ENCODE results near the gene RNASE13.
"Not testable (repeated sequence)": the region's sequence is repeated elsewhere in the genome, so short reads cannot be mapped to it uniquely, and the experiment has no call there.

The RNASE13 gene

GRCh38 chr14:21041676-21042433, 7.2 kb upstream of the RNASE13 start, which contains the start of gene RNASE7:
Gene RNASE7 (plus strand): TSS chr14:21042362. CDS start chr14:21042993, 631 bp downstream.
- DNase-seq (ENCODE audit: low spot score), result no peak

DNA sequence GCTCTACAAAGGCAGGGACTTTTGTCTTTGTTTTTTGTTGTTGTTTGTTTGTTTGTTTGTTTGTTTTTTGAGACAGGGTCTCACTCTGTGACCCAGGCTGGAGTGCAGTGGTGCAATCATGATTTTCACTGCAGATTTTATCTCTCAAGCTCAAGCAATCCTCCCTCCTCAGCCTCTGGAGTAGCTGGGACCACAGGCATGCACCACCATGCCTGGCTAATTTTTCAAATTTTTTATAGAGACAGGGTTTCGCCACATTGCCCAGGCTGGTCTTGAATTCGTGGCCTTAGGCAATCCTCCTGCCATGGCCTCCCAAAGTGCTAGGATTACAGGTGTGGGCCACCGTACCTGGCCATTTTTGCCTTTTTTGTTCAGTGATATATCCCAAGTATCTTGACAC, 6.3 kb upstream of the RNASE13 start:
- DNase-seq (ENCODE audit: low spot score), result not testable (repeated sequence)

- DNase-seq (ENCODE audit: low spot score), result no peak
Observed at GRCh38 chr14:21040370-21040925, 5.8 kb upstream of the RNASE13 start.

- peak; percentile 90 for DNase-seq (ENCODE audit: low spot score)
Observed at GRCh38 chr14:21039585-21040369, 5.2 kb upstream of the RNASE13 start.

DNA sequence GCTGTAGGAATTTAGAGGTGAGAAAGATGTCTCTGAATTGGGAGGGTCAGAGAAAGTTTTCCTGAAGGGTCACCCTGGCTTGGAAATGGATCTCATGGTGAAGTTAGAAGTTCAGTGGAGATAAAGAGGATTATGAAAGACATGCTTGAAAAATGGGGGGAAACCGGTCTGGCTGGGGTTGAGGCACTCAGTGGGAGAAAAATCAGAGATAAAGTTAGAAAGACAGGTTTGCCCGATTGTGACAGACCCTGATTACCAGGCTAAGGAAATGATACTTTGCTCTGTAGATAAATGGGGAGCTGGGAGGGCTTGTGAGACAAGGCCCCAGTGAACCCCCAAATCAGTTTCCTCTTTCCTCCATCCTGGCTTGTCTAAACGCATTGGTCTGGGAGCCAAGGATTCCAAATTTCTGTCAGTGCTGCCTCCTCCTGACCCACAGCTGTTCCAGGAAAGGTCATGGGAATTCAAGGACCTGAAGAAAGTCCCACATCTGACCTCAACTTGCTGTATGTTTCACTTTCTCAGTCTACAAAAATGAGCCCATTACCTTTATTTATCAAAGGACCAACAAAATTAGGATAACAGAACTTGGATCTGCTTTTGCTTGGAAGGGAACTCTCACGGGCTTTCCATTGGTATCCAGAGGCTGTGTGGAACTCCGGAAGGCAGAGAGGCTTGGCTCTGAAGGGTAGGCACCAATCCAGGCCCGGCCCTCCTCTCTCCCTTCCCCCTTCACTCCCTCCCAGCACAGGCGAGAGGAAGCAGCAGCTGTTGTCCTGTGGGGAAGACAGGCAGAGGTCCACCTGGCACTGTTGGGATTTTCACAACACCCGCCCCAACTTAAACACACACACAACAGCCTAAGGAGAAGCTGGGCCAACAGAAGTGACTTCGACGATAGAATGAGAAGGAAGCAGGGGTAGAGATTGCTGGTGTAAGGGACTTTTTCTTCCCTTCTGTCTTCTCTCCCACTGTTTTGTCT, 4.1 kb upstream of the RNASE13 start:
- peak; percentile 94 for DNase-seq (ENCODE audit: low spot score)

- DNase-seq (ENCODE audit: low spot score), result no peak
Observed at GRCh38 chr14:21037156-21037555, 2.5 kb upstream of the RNASE13 start.

- peak; percentile 44 for DNase-seq (ENCODE audit: low spot score)
Observed at GRCh38 chr14:21036751-21037150, 2.1 kb upstream of the RNASE13 start.

DNA sequence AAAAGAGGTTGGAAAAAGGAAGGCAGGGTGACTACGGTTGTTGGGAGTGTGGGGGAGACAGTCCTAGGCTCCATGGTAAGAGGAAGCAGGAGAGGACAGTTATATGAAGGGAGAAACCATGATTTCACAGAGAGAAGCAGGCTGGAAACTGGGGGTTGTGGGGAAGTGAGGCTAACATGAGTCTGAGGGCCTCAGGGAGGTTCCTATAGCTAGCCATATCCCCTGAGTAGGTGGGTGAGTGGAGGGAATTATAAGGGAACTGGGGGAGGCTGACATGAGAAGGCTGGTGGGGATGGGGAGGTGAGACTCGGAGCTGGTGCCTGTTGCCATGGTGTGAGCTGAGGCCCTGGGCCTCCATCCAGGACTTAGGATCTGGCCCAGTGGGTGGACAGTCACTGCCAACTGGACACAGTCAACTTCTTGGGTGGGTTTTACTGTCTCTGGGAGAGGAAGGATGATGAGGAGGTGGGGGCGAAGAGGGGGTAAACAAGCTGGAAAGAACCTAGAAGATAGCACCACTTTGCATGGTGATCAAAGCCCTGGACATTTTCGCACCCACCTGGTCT, 1.4 kb downstream of the RNASE13 start:
- DNase-seq (ENCODE audit: low spot score), result peak; percentile 44

DNA sequence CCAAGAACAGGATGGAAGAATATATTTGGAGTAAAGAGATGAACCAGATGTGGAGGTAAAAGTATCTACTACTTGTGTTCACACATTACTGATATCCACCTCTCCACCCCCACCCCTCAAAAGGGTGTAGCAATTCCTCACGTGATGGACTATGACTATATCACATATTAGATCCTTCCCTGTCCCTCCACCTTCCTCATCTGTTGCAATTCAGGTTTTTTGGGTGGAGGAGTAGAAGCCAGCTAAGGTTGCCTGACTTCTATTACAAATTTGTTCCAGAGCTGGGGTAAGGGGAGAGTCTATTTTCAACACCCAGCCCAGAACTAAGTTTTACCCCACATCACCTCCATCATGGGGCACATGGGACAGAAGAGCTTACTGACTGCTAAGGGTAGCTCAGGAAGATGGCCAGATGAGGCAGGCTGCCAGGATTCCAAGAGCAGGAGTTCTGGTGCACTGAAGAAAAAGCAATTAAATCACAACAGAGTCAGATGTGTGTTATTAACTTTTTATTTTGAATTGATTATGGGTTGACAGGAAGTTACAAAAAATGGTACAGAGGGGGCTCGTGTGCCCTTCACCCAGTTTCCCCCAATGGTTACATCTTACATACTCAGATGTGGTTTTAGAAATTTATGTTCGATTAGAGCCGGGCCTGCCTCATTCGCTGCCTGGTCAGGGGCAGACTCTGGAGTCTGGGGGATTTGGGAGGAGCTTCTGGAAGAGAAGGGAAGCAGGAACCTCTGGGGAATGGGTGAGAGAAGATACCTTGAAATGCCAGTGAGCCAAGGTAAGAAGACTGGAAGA, 2.1 kb downstream of the RNASE13 start:
- no peak for DNase-seq (ENCODE audit: low spot score)

GRCh38 chr14:21030531-21030930, 4.1 kb downstream of the RNASE13 start:
- DNase-seq (ENCODE audit: low spot score), result no peak

- no peak for DNase-seq (ENCODE audit: low spot score)
Observed at GRCh38 chr14:21029917-21030316, 4.7 kb downstream of the RNASE13 start, which contains the start of gene TPPP2. Gene TPPP2 (plus strand): TSS chr14:21030217. CDS start chr14:21030582, 365 bp downstream.

DNA sequence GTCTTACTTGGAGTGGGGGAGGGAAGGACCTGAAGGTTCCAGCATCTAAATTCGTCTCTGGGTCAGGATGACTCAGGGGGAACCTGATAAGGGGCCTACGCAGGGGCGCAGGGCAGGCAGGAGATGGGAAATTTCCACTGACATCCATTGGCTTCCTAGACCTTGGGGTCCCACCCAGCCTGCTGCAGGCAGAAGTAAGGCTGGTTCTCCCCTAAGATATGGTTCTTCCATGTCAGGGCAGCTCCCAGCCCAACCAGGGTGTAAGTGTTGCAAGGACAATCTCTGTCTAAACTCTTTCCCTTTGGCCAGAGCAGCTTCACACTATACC, 7.7 kb downstream of the RNASE13 start:
- DNase-seq (ENCODE audit: low spot score), result no peak

DNA sequence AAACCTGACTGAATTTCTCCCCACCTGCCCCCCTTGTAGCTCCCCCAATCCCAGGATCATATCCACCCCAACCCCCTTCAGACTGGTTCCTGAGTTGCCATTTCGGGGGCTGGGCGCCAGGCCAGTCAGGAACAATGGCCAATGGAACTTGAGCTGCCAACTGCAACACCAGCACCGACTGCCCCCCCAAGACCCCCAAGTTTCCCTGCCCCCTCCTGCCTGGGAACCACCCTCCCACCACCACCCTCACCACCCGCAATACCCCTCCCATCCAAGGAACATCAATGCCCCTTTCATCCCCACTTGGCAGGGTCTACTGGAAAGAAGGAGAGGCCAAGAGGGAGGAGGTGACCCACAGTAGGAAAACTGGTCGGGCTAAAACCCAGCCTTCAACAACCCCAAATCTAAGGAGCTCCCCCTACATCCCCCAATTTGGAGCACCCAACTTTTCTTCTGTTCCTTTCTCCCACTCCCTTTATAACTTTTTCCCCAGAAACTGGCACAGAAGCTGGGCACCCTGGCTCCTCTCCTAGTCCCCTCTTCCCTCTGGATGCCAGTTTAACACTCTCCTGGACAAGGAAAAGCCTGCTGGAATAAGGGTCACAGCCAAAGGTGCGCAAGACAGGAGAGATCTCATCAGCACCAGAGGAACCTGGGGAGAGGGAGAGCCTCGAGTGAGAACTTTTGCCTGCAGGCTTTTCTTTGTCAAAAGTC, 8.2 kb downstream of the RNASE13 start:
- DNase-seq (ENCODE audit: low spot score), result peak; percentile 94

GRCh38 chr14:21025371-21026273, 9.0 kb downstream of the RNASE13 start:
- DNase-seq (ENCODE audit: low spot score), result peak; percentile 83

GRCh38 chr14:21024585-21025370, 9.8 kb downstream of the RNASE13 start, which contains the start of gene NDRG2:
Gene NDRG2 (minus strand): TSS chr14:21025061. CDS start chr14:21023315, 1,746 bp downstream.
- peak; percentile 79 for DNase-seq (ENCODE audit: low spot score)

GRCh38 chr14:21023817-21024584, 10.6 kb downstream of the RNASE13 start:
- DNase-seq (ENCODE audit: low spot score), result no peak

GRCh38 chr14:21023174-21023573, 11.4 kb downstream of the RNASE13 start:
- DNase-seq (ENCODE audit: low spot score), result peak; percentile 81

Data from Ammon's horn (tissue), 1 donor.